GM18519 (cell line): ENCODE data around the gene CCDC47.
"Not testable (repeated sequence)": the region's sequence is repeated elsewhere in the genome, so short reads cannot be mapped to it uniquely, and the experiment has no call there.

ENCODE experiments used
- ATAC-seq: cut with Tn5 transposase; IDR thresholded peaks from one replicate; pipeline ENCODE4 v1.9.1; 2021; ENCODE audit warnings: mild to moderate bottlenecking, moderate library complexity; ENCODE audit not compliant: unreplicated experiment, low FRiP score

The CCDC47 gene

GRCh38 chr17:63741143-63741407 lies 32.3 kb downstream of the CCDC47 start:
- no peak for ATAC-seq

DNA sequence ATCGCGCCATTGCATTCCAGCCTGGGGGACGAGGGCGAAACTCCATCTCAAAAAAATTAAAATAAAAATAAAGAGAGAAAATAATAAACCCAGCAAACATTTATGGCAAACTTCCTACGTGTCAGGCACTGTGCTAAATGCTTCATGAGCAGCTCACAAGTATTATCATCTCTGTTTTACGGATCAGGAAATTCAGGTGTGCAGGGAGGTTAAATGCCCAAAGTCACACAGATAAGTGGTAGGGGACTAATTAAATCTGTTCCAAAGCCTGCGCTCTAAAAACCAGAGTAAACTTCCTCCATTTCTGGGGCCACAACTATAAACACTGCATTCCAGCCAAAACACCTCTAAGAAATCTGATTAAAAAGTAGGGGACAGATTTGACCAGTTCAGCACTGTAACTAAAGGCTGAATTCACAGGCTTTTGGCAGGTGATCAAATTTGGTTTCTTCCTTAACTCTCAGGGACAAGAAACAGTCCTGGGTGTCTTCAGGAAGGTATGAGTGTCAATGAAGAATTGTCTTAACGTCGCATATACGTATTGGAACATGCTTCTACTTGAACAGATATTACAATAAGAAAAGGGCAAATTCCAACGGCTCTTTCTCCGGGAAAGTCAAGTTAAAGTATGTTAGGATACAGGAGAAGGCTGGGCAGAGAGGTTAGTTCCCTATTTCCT lies 32.8 kb downstream of the CCDC47 start:
- ATAC-seq: no peak

- ATAC-seq: no peak
Observed at GRCh38 chr17:63735691-63736090, 37.7 kb downstream of the CCDC47 start.

- no peak for ATAC-seq
Observed at GRCh38 chr17:63722403-63722802, 51.0 kb downstream of the CCDC47 start.

GRCh38 chr17:63720194-63720593 lies 53.2 kb downstream of the CCDC47 start:
- ATAC-seq: not testable (repeated sequence)

DNA sequence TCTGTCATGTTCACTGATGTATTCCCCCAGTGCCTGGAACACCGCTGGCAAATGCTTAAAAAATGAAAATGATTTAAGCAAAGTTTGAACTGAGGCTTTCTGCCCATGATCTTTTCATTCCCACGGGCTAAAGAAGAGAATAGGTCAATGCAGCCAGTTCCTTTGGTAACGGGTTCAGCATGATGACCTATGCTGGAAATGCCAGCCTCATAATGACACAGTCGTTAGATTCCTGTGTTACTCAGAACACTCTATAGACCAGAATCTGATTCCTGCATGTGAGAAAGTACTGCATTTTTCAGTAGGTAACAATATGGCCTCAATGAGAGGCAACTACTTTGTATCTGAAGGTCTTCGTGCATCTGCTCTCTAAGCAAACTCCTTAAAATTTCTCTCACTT lies 54.4 kb downstream of the CCDC47 start:
- no peak for ATAC-seq

- no peak for ATAC-seq
Observed at GRCh38 chr17:63716426-63716825, 57.0 kb downstream of the CCDC47 start.

DNA sequence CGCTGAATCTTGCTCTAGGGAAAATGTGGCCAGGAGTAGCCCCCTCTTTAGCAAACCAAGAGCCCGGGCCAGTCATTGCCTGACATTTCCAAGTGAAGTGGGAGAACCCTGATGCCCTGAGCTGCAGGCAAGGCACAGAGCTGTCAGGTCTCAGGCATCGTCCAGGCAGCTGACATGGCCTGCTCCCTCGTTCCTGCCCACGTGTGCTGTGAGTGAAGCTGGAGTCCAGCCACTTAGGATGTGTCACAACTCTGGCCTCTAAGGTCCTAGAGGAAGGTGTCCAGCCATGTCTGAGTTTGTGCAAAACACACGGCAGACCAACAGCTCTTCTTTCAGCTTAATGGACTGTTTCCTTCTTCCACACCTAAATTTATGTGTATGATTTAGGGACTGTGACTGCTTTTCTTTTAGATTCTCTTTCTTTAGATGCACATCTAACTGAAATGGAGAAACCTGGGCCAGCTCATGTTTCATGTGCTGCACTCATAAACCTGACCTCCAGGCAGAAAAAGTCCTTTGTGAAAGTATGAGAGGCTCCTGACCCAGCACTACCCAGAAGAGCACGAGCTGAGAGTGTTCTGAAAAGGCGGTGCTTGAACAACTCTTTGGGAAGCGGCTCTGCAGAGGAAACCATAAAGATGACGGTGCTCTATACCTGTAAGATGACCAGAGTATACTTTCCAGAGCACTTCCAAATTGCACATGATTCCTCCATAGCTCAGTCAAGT lies 58.7 kb downstream of the CCDC47 start:
- ATAC-seq: no peak

DNA sequence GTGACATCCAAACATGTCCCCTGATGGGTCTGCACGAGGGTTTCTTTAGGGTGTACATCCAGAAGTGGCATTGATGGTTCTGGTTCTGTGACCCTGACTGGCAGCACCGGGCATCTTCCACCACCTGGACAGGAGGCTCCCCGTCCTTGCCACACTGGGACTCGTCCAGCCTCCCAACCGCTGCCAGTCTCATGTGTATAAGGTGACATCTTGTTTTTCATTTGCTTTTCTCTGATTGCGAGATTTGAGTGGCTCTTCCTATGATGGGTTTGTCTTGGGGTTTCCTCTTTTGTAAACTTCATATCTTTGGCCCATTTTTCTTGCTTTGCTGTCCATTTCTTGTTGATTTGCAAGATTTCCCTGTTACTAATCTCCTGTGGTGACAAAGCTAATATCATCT lies 64.3 kb downstream of the CCDC47 start:
- no peak for ATAC-seq

GRCh38 chr17:63707151-63707550 lies 66.2 kb downstream of the CCDC47 start:
- no peak for ATAC-seq

GRCh38 chr17:63706336-63707082 lies 66.9 kb downstream of the CCDC47 start:
- no peak for ATAC-seq

DNA sequence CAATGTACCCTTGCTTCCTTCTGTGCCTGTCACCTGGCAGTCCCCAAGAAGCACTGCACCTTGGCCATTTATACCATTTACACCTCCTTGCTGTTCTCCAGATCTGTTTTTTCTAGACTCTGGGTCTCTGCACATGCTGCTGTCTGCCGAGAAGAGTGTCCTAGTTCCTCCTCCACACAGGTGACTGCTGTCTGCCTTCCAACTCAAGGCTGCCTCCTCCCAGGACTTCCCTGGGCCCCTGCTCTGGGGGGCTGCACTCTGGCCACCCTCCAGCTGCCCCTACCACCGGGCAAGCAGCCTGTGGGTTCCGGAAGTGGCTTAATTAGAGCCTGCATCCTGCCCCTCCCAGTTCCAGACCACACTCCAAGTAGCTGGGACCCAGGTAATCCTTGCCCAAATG lies 67.7 kb downstream of the CCDC47 start:
- no peak for ATAC-seq

DNA sequence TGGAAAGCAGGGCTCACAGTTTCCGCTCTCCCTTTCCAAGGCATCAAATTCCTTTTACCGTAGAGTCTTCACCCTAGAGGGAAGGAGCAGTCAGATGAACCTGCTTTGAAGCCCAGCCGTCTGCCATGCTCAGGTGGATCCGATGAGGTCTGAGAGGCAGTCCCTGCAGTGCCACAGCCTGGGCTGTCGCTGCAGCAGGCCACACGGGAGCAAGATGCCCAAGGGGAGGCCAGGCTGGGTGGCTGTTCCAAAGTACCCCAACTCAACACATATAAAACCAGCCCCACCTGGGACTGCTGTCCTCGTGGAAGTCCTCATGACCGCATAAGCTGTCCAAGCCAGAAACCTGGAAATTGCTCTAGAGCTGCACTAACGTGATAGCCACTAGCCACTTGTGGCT lies 68.6 kb downstream of the CCDC47 start:
- no peak for ATAC-seq

DNA sequence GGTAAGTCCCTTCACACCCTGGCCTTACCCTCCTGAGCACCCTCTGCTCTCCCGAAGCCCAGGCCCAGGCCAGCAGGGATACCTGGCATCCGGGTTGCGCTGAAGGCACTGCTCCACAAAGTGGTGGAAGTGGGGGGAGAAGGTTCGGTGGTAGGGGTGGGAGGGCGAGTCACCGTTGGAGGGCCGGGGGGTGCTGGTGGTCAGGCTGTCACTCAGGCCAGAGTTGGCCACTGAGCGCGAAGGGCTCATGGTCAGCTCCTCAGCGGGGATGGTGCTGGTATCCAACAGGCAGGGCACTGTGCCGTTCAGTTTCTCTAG lies 69.2 kb downstream of the CCDC47 start:
- ATAC-seq: no peak

- no peak for ATAC-seq
Observed at GRCh38 chr17:63703556-63704258, 69.7 kb downstream of the CCDC47 start.

DNA sequence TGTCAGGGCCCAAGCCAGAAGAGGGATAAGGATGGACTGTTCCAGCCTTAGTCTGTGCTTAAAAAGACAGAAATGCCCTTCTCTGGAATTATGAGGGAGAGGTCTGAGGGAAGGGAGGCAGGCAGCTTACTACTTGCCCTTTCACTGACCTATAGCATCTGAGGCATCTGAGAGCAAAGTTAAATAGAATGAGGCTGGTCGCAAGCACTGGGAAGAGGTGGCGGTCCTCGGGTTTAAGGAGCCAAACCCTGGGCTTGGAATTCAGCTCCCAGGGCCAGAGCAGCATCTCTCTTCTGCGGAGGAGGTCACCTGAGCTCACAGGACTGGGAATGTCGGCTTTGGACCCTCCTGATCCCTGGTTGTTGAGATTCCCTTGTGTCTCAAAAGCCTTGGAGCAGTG lies 70.4 kb downstream of the CCDC47 start:
- ATAC-seq: no peak

DNA sequence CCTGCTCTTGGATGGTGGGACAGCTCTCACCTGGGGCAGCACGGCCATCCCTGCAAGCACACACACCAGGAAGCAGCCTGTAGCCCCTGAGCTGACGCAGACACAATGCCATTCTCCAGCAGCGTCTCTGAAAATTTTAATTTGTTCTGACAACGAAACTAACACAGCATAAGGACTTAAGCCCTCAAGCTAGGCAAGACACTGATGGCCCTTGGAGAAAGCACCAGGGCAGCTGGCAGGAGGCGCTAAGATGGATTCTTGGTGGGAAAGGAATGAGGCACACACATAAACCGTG lies 70.7 kb downstream of the CCDC47 start:
- ATAC-seq: no peak

DNA sequence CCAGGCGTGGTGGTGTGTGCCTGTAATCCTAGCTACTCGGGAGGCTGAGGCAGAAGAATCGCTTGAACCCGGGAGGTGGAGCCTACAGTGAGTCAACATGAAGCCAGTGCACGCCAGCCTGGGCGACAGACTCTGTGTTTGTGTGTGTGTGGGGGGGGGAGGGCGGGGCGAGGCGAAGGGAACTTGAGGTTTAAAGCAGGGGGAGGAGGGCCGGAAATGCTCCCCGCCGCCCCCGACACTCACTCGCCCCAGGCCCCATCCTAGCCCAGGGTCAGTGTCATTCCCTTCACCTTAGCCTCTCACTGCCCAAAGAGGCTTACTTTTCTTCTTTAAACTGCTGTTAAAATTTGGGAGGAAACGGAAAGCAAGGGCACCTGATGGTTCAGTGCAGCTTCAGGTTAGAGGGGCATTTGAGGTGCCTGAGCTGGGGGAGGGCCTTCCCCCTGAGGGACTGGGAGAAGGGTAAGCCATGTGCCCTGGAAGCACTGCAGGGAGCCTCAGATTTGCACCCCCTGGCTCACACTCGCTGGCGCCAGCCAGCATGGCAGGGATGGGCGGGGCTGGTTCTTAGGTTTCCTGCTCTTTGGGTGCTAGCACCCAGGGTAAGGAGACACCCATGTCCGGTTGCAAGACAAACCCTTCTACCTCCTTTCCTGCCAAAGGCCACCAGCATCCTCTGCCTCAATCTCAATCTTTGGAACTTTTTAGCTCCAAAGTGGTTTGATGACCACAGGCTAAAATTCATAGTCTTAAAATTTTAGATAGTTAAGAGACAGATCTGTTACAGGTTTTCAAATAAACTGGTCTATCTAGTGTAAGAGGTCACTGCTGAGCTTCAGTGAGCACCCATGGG lies 71.3 kb downstream of the CCDC47 start:
- no peak for ATAC-seq

GRCh38 chr17:63701456-63701820 lies 72.0 kb downstream of the CCDC47 start:
- ATAC-seq: no peak

DNA sequence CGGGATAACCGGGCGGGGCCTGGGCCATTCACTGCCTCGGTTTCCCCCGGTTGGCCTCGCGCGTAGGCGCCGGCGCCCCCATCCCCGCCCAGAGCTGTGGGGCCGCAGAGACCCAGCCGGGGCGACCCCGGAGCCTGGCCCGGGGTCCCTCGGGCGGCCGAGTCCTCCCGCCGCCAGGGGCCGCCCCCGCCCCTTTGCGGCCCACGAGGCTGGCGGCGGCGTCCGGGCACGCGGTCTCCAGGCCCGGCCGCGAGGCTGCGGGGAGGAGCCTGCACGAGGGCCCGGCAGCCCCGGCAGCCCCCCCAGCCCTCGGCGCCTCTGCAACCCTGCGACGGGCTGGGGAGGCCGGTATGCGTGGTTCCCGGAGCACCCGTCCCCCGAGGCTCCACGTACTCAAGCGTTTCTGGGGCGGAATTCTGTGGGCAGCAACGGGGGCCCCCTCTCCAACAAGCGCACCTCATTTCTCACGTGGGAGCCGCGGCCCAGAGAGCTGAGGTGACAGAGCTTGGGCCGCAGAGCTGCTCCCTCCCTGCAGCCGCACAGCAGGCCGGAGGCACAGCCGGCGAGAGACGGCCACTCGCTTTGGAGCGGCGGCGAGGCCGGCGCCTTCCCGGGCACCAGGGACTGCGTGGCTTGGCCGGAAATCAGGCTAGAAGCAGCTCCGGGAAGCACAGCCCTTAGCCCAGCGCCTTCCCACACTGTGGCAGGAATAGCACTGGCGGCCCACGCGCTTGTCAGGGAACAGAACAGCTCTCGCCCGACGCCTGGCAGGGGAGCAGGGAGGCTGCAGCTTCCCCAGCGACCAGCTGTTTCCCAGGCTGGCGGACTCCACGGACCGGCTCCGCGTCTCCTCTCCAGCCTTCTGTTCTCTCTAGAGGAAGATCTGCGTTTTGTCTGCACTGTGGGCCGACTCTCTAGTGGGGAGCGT lies 72.6 kb downstream of the CCDC47 start:
- no peak for ATAC-seq
